Glomerular visceral epithelial cell (primary cell): ENCODE results near the gene KRT76.
"Not testable (repeated sequence)": the region's sequence is repeated elsewhere in the genome, so short reads cannot be mapped to it uniquely, and the experiment has no call there.

Experiments used
- DNase-seq: peaks from one replicate; pipeline ENCODE4 v3.0.0-alpha.2; 2016; ENCODE audit errors: extremely low spot score

Gene KRT76

DNA sequence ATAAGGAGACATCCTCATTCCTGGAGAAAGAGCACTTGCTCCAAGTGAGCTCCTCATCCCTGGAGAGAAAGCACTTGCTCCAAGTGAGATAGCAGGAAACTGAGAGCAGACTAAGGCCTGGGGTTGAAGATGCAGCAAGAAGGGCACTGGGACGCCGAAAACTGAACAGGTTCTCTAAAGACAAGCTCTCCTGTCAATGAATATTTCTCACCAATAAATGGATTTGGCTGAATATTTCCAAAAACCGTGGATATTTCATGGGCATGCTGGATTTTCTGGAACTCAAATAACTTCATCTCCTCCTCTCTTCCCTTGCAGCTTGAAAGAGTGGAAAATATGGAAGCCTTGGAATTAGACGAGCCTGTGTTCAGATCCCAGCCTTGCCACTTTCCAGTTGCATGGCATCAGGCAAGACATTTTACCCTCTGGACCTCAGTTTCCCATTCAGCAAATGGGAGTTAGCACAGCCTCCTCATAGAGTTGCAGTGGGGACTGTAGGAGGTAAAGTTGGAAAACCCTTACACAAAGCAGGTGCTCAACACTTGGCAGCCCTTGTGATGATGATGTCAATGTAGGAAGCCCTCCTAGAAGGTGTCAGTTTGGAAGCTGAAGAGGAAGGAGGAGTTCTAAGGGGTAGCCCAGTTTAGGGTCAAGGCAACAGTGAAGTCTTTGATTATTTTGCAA is 4.4 kb upstream of the KRT76 start:
- DNase-seq = no peak

DNA sequence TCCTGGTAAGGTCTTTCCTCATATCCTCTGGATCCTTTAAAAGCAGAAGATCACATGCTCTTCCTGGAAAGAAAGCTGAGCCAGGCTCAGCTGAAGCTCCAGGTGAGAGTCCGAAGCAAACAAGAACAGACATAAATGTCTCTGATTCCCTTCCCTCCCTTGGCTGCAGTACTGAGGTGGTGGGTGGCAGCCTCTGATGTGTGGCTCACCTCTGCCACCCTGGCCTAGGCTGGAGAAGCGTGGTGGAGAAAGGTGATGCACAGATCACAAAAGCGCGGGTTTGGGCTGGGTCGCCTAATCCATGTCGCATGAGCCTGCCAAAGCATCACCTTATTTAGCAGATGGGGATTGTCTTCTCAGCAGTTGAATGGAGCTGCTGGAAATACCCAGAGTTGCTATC is 2.8 kb upstream of the KRT76 start:
- no peak for DNase-seq

DNA sequence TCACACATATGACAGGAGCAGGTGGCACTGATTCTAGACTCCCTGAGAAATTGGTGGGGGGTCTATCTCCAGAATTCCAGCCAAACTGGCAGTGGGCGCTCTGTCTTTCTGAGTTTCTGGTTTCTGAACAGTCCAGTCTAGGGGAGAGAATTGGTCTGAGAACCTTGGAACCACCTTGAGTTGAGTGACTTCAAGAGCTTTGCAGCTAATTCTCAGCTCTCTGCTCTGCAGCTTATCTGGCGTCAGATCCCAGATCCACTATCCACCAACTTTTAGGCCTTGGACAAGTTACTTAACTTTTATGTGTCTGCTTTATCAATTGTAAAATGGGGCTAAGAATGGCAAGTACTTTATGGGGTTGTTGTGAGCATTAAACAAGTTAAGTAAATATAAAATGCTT is 1.7 kb upstream of the KRT76 start:
- DNase-seq = no peak

DNA sequence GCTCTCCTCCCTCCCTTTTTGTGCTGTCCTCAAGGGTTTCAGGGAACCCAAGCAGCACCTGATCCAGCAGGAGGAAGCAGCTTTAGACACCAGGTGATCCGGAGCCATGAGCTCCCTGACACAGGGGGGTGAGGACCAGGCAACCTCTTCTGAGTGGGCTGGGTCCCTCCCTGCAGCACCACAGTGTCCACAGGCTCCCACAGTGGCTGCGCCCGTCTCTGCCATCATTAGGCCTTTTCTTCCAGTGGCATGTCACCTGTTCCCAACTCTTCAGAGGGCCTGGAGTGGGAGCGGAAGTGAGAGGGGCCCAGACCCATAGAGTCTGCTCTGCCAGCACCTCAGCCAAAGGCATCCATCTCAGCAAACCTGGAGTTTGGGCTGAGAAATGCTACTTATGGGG is 421 bp upstream of the KRT76 start:
- DNase-seq = no peak

DNA sequence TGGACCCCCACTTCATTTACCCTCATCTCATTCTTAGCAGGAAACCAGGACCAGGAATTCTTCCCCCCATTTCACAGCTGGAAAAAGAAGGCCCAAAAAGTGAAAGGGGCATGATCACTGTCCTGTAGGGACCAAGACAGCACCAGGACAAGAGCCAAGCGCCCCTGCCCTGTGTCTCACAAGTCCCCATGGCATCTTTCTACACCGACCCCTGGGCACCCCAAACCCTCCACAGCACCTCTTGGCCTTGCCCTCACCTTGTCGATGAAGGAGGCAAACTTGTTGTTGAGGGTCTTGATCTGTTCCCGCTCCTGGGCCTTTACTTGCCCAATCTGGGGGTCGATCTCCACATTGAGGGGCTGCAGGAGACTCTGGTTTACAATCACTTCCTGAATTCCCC is 710 bp downstream of the KRT76 start:
- DNase-seq = no peak

DNA sequence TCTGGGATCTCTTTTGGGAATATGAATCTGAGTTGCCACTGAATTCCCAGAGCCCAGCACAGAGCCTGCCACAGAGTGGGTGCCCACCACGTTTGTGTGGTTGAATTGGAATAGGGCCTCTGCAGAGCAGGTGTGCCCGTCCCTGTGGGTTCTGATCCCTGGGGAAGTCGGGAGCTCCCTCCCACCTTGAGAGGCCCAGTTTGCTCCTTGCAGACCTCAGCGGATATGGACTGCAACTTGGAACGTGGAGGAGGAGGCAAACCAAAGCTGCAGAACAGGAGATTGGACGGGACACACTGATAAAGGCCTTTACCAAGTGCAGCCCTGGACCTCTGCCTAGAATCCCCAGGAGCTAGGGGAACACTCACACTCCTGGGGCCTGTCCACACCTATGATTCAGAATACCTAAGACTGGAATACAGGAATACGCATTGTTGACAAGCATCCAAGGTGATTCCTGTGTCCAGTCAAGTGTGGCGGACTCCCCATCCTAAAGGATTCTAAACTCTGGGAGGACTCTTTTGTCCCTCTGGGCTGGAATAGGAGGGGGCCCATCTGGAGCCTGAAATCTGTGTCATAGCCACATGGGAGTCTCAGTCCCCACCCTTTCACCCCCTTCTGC is 2.4 kb downstream of the KRT76 start:
- no peak for DNase-seq

DNA sequence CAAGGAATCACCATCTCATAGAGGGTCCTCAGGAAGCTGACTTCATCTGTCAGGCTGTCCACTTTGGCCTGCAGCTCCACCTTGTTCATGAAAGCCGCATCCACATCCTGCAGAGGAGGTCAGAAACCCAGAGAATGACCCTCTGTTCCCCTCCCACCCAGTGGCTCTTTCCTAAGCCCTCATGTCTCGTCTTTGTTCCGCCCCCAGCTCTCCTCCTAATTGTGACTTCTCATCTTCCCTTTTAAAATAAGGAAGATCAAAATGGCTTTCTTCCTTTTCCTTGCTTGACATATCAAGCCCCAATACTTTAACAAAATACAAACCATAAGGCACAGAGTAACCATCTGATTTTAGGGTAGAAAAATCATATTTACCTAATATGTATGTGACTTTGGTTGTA is 4.4 kb downstream of the KRT76 start:
- DNase-seq = no peak

DNA sequence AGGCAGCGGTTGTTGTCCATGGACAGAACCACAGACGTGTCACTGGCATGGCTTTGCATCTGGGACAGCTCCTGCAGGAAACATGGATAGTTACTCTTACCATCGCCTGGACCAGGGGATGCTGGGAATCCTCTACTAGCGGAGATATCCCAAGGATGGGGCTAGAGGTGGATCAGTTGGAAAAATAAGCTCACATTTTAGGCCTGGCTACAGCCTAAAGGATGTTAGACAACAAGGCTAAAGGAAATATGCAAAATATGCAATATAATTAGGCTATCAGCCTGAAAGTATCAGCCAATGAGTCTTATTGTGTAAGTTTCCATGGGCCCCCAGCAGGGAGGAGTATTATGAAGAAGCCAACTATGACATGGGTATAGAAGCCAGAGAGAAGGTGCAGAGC is 5.0 kb downstream of the KRT76 start:
- no peak for DNase-seq

DNA sequence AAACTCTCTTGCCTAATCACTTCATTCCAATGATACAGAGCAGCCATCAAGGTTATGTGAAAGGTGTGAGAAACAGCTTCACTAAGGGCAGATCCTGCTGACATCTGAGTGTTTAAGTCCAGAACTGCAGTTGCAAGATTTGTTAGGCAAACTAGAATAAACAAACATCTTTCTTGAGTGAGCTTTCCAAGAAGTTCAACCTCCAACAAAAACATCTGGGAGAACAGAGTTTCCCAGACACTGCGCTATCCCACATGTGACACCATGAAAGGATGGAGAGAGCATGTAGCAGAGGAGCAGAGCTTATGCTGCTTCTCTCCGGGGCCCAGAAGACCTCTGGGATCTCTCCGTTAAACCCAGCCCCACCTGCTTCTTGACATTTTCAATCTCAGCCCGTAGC is 5.6 kb downstream of the KRT76 start:
- no peak for DNase-seq

DNA sequence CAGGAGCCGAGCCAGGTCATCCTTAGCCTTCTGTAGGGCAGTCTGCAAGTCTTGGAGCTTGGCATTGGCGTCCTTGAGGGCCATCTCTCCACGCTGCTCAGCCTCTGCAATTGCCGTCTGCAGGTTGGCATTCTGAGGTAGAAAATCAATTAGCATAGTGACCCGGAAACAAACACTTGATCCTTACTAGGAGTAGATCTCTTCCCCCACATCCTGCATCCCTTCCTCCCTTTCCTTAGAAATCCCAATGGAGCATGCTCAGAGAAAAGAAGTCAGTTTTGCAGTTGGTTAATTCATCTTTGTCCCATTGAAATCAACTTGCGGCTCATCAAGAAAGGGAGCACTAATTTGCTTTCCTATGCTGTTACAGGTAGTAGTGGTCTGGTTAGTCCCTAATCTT is 6.1 kb downstream of the KRT76 start:
- DNase-seq = no peak

DNA sequence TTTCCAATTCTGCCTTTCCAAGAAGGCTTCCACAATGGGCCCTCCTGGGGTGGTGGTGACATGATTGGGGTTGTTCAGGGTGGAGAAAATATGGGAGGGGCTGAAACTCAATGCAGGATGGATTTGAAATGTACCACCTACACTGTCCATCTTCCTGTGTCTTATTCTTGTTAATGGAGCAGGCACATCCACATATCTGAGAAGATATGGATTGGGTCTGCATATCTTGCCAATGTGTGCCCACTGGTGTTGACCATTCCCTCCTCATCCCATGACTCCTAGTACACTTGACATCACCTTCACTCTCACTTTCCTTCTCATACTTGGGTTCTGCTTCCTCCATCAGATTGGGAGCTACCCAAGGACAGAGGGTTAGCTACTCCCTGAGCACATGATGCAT is 7.2 kb downstream of the KRT76 start:
- DNase-seq = no peak

DNA sequence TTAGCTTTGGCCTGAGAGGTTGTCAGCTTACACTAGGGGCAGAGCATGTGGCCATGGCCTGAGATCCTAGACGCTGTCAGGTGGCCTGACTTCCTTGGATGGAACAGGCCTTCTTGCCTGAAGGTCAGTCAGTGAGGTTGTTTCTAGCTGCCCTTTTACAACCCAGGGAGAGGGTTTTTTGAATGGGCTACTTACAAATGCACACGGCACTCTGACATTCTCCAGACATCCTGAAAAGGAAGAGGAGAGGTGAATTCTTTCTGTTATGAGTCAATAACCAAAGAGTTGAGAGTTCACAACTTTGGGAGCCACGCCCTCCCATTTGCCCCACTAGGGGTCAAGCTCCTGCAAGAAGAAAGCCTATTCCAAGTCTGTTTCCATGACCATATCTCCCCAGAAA is 7.8 kb downstream of the KRT76 start:
- no peak for DNase-seq

DNA sequence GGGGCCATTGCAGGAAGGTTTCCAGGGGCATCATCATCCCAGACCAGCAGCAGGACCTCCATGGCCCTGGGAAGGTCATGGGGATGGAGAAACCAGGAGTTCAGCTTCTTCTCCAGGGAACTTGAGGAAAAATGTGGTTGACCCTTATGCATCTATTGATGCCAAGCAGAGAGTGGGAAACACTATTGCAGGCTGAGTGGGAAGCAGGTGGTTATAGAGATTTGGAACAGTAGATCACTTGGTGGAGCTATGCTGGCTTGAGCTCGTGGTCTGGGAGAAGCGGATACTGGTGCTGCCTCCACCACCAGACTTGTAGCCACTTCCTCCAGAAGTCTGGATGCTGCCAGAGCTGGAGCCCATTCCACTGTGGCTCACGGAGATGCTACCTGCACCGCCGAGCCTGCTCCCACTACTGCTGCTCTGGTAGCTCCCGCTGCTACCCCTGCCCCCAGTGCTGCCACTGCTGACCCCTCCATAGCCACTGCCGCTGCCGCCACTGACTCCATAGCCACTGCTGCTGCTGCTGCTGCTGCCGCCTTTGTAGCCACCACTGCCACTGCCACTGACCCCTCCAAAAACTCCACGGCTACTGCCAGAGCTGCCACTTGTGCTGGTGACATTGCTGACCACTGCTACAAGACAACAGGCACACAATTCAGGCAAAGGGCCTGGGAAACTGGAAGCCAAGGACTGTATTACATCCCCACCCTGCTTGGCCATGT is 8.5 kb downstream of the KRT76 start:
- no peak for DNase-seq

DNA sequence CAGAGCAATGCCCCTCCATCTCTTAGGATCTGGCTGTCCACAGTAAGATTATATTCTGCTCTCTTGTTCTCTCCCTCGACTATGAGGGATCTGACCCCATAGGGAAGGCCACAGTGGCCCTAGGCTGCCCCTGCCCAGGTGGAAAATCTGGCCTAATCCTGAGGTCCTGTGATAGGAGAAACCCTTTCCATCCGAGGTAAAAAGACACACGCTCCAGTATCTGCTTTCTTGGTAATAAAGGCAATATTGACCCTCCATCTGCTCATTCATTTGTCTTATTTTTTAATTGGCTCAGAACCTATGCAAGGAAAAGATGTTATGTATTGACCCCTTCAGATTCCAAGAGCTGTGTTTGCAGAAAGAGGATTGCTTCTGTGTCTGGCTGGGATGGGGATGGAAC is 9.7 kb downstream of the KRT76 start:
- DNase-seq = no peak

DNA sequence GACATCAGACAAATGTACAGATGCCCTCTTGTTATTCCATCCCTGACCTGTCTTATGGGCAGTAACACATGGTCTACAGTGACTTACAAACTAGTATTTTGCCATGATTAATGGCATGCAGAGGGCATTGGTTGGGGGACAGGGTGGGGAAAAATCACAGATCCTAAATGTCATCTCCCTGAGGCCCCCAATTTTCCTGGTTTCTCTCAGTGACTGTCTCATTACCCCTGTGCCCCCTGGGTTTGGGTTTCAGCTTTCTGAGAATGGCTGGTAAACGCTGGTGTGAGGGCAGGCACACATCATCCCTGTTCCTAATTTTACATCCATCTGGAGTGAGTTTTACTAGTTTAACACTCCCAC is 10.1 kb downstream of the KRT76 start:
- no peak for DNase-seq

DNA sequence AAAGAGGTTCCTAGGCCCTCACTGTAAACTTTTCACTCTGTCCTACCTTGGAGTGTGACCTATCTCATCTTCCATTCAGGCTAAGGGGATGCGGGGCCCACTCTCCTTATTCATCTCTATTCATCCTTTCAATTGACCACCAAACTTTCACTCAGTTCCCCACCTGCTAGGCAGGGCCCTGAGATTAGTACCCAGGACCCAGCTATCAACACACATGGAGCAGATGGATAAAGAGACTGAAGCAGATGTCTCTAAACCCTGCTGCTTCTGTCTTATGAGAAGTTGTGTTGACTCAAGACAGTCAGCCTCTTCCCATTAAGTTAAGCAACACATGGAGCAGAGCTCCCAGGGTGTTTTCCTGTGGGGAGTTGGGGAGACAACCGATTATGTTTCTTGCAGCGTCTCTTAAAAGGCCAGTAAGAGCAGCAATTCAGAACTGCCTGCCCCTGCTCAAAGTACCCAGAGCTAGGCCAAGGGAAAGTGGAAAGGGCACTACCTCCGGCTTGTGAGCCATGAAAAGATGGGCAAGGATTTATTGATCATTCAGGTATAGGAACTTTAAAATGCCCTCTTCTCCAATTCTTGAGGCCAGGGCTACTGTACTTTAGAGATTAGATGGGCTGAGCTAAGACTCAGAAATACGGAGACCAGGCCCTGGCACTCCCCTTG is 10.7 kb downstream of the KRT76 start:
- DNase-seq = no peak

DNA sequence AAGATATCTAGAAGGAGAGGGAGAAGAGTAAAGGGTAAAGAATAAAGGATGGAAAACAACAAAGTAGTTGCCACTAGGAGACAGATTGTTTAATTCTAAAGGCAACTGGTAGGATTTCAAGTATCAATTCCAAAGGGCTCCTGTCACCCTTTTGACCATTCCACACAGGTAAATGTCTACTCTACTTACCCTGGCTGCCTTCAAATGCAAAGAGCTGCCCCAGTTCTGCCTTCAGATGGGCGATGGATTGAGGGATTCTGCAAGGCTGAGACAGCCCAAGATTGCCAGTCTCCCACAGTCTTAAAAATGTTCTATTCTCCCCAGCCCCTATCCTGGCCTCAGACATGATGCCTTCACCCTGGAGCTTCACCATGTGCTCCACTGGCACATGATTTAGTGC is 11.4 kb downstream of the KRT76 start:
- DNase-seq = no peak

DNA sequence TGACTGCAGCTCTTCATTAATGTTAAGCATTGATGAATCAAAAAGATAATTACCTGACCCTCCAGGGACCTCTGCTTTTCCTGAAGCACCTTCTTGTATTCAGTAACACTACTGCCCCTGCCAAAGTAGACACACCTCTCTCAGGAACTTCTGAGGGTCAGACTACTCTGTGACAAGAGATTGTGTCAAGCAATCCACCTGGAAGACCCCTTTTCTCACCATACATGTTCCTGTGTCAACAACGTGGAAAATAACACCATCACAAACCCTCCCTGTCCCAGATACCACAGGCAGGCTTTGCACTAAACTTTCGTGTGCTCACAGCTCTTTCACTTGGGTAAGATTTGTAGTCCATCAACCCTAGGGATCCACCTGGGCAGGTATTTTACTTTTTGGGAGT is 13.2 kb downstream of the KRT76 start:
- no peak for DNase-seq

DNA sequence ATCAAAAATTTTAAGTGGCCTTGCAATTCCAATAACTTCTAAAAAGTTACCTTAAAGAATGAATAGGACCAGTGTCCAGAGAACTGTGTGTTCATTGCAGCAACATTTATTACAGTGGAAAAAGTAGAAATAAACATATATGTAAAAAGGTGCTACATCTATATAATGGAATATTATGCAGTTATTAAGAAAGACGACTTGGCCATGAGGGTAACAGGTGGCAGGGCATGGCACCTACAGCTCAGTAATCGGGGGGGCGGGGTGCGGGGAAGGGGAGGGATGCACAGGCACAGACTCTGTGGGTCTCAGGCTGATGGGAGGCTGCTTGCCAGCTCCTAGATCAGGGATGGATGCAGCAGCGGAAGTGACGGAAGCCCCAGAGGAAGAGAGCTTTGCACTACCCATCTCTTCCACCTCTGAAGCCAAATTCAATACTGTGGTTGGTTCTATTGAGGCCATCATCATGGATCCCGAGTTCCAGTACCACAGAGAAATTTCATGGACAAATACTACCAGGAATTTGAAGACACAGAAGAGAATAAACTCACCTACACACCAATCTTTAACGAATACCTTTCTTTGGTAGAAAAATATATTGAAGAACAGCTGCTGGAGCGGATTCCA is 14.0 kb downstream of the KRT76 start:
- DNase-seq = no peak

DNA sequence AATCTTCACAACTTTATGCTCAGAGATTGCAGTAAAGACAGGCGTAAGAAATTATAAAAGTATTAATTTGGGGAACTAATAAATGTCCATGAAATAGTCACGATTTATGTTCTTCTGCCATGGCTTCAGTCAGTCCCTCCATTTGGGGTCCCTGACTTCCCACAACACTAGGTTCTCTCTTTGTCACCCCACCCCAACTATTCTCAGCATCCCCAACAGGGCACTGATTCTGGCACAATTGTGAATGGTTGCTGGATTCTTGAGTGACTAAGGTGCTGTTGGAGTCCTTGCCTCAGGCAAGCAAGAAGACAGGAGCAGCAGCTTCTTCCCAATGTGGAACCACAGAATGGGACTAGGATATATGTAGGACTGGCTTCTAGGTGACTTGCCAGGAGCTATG is 15.3 kb downstream of the KRT76 start:
- DNase-seq = no peak

DNA sequence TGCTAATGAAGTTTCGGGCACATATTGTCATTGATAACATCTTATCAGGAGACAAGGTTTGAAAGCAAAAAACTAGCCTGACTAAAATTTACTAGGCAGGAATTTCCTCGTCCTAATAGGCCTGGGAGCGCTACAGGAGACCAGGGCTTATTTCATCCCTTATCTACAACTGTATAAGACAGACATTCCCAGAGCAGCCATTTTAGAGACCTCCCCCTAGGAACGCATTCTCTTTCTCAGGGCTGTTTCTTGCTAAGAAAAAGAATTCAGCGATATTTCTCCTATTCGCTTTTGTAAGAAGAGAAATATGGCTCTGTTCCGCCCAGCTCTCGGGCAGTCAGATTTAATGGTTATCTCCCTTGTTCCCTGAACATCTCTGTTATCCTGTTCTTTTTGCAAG is 15.9 kb downstream of the KRT76 start:
- not testable (repeated sequence) for DNase-seq

DNA sequence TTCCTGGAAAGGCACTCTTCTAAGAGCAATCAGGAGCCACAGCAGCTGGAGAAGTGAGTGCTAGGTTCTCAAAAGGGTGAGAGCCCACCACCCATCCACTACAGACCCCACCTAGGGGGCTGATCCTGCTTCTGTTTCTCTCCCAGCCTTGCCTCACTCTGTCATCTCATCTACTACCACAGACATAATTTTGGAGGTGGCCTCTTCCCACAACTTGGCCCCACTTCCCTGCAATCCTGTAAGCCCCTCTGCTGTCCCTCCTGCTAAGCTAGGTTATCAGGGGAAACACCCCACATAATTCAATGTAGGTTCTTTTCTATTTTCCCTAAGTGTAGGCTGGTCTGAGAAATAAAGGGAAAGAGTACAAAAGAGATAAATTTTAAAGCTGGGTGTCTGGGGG is 16.5 kb downstream of the KRT76 start:
- no peak for DNase-seq

DNA sequence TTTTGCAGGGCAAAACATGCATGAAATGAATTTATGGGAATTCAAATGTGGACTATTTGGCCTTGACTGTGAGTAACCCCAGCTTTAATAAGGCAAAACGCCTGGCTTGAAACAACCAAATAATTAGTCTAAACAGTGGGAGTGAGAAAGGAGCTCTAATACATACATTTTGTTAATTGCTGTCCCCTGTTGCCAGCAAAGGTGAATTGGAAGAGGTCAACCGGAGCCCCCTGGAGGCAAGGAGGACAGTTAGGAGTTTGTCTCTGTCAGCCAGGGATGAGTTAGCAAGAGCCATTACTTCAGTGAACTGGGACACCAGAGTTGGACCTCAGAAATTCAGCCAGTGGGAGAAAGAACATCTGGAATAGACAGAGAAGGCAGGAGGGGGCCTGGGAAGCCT is 17.4 kb downstream of the KRT76 start:
- no peak for DNase-seq
